Thoracic aorta (tissue), 2 donors: ENCODE data around the gene ZNF750. TPM values are rescaled to one million over a fixed set of nuclear protein-coding genes. Genes with fewer than 3 reads are reported as not detected.

Experiments
- ATAC-seq: fragments of 150-250 bp; one replicate; pipeline ENCODE4 v1.8.0; 2017; ENCODE audit warnings: low read depth; ENCODE audit not compliant: insufficient number of reproducible peaks, low FRiP score
- DNase-seq: peaks from one replicate; pipeline ENCODE4 v3.0.0-alpha.2; 2020; ENCODE audit warnings: low spot score
- H3K27ac ChIP-seq, 2 donors: fragments of 200-600 bp; sonication (generic); 1 replicate in 1 of 2; 2 replicates in 1 of 2; pipeline ENCODE4 v1.5.1; 2016; ENCODE audit warnings: mild to moderate bottlenecking in 2 of 2, moderate library complexity in 2 of 2
- H3K27me3 ChIP-seq: fragments of 200-600 bp; sonication (generic); replicated peaks from 2 replicates; pipeline ENCODE4 v1.6.0; 2016; ENCODE audit warnings: mild to moderate bottlenecking; ENCODE audit not compliant: insufficient read depth
- H3K36me3 ChIP-seq: fragments of 200-600 bp; sonication (generic); one replicate; pipeline ENCODE4 v1.5.1; 2016
- H3K4me1 ChIP-seq, 2 donors: fragments of 200-600 bp; sonication (generic); 1 replicate in 1 of 2; 2 replicates in 1 of 2; pipeline versions ENCODE4 v1.5.1 to v1.6.0; 2016; ENCODE audit warnings: low read depth in 2 of 2, mild to moderate bottlenecking in 1 of 2; ENCODE audit not compliant: control insufficient read depth in 1 of 2
- H3K4me3 ChIP-seq: fragments of 200-600 bp; sonication (generic); 2 replicates; pipeline ENCODE4 v1.5.1; 2016; ENCODE audit warnings: mild to moderate bottlenecking
- H3K9me3 ChIP-seq: fragments of 200-600 bp; sonication (generic); 2 replicates; pipeline ENCODE4 v1.5.1; 2016
- total RNA-seq, 2 donors: library from RNA; depleted of rRNA; stranded (reverse); fragments of >200 nt; gene quantifications; one replicate each; pipeline versions ENCODE4 v1.1.0 to v1.2.3, GENCODE V29; 2016
- TF ChIP-seq, protein P1 (sequence below): fragments of 200-600 bp; sonication (generic); IDR thresholded peaks from one replicate; pipeline ENCODE4 v1.5.1; 2019; ENCODE audit warnings: antibody characterized with exemption

Gene ZNF750
- total RNA-seq, 2 donors from 2014 or later = not detected

DNA sequence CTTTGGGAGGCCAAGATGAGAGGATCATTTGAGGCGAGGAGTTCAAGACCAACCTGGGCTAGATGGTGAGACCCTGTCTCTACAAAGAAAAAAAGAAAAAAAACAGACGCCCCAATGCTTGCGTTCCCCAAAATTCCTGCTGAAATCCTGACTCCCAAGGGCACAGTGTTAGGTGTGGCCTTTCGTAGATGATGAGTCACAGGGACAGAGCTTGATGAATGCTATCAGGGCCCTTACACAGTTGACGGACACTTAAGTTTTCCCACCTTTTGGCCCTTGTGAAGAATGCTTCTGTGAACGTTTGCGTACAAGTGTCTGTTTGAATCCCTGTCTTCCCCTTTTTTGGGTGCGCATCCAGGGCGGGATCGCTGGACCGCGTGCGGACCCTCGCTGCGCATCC is 16.5 kb upstream of the ZNF750 start:
- H3K27ac ChIP-seq = no peak overlapping the region
- ATAC-seq = no peak
- TF ChIP-seq, protein P1, sequence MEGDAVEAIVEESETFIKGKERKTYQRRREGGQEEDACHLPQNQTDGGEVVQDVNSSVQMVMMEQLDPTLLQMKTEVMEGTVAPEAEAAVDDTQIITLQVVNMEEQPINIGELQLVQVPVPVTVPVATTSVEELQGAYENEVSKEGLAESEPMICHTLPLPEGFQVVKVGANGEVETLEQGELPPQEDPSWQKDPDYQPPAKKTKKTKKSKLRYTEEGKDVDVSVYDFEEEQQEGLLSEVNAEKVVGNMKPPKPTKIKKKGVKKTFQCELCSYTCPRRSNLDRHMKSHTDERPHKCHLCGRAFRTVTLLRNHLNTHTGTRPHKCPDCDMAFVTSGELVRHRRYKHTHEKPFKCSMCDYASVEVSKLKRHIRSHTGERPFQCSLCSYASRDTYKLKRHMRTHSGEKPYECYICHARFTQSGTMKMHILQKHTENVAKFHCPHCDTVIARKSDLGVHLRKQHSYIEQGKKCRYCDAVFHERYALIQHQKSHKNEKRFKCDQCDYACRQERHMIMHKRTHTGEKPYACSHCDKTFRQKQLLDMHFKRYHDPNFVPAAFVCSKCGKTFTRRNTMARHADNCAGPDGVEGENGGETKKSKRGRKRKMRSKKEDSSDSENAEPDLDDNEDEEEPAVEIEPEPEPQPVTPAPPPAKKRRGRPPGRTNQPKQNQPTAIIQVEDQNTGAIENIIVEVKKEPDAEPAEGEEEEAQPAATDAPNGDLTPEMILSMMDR = no peak
- no peaks in the 10 kb centered on the region for H3K9me3 ChIP-seq
- H3K36me3 ChIP-seq = peaks cover 3% of the 10 kb centered on the region
- peaks cover 3 to 4% of the 10 kb centered on the region in 2 donors for H3K4me1 ChIP-seq
- H3K27me3 ChIP-seq = no peaks in the 10 kb centered on the region
- DNase-seq = no peak
- H3K4me3 ChIP-seq = no peak overlapping the region

DNA sequence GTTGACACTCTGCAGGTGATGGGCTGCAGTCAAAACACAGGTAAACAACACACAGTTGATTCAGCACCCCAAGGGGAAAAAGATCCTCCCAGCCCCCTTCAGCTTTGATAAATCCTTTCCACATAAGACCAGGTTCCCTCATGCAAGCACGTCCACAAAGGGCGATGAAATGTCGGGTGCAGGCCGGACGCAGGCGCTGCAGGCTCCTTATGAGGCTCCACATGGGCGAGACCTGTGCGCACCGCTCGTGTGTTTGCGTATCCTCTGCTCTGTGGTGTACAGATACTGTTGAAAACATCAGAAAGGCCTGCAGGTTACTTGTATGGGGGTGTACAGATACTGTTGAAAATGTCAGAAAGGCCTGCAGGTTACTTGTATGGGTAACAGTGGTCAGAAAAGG is 14.4 kb upstream of the ZNF750 start:
- Histone ChIP-seq H3K36me3 (peaks cover 3% of the 10 kb centered on the region), H3K27ac (no peak overlapping the region), H3K27me3 (no peaks in the 10 kb centered on the region), H3K4me3 (no peak overlapping the region), H3K9me3 (peaks cover 3% of the 10 kb centered on the region), H3K4me1 (no peaks in the 10 kb centered on the region)
- no peak for DNase-seq
- ATAC-seq = no peak
- TF ChIP-seq, protein P1 = no peak

DNA sequence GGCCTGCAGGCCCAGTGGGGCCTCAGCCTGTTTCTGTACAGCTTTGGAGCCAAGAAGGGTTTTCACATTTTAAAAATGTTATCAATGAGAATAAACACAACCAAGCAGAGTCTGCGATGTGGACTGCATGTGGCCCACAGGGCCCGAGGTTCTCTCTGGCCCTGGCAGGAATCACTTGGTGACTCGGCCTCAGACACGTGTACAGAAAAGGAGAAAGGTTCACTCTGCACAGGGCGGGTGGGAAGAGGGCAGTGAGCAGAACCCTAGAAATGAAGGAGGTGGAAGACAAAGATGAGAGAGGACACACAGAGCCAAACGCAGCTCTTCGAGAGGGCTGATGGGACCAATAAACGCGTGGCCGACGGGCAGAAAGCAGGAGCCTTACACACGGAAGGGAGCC is 11.6 kb upstream of the ZNF750 start:
- no peak for ATAC-seq

DNA sequence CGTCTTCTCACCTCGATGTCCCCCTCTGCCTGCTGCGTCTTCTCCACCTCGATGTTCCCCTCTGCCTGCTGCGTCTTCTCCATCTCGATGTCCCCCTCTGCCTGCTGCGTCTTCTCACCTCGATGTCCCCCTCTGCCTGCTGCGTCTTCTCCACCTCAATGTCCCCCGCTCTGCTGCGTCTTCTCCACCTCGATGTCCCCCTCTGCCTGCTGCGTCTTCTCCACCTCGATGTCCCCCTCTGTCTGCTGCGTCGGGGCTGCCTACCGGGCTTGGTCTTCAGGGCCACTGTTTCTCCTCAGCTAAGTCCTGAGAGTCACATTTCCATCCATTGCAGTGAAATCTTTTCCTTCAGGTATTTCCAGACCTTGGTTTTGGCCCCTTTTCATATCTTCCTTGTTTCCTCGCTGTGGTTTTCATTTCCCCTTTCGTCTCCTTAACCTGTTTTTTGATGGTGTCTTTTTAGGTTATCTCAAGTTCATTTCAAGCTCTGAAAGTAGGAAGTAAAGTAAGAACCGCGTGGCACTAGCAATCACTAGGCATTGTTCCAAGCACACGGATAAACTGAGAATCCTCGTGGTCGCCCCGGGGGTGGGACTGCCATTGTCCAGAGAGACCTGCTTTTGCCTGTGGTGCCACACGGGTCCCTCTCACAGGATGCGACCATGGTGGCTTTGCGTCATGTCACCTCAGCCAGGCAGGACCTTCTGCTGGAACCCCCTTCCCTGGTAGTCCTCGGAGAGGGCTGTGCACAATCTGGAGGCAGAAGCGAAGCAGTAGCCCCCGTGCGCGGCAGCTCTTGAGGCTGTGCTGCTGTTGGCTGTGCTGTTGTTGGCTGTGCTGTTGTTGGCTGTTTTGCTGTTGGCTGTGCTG is 9.5 kb upstream of the ZNF750 start:
- TF ChIP-seq, protein P1 = no peak
- Histone ChIP-seq H3K9me3 (peaks cover 3% of the 10 kb centered on the region), H3K36me3 (peaks cover 2% of the 10 kb centered on the region), H3K4me1 (no peaks in the 10 kb centered on the region), H3K27me3 (no peaks in the 10 kb centered on the region), H3K4me3 (no peak overlapping the region), H3K27ac (no peak overlapping the region)
- ATAC-seq = no peak
- no peak for DNase-seq

More for the DNA sequence above, 11.6 kb upstream of the ZNF750 start:
- no peaks in the 10 kb centered on the region for H3K4me1 ChIP-seq
- DNase-seq = no peak
- H3K9me3 ChIP-seq = peaks cover 3% of the 10 kb centered on the region
- TF ChIP-seq, protein P1 = no peak
- no peak overlapping the region for H3K4me3 ChIP-seq
- H3K27ac ChIP-seq = no peak overlapping the region
- peaks cover 3% of the 10 kb centered on the region for H3K36me3 ChIP-seq
- H3K27me3 ChIP-seq = no peaks in the 10 kb centered on the region

DNA sequence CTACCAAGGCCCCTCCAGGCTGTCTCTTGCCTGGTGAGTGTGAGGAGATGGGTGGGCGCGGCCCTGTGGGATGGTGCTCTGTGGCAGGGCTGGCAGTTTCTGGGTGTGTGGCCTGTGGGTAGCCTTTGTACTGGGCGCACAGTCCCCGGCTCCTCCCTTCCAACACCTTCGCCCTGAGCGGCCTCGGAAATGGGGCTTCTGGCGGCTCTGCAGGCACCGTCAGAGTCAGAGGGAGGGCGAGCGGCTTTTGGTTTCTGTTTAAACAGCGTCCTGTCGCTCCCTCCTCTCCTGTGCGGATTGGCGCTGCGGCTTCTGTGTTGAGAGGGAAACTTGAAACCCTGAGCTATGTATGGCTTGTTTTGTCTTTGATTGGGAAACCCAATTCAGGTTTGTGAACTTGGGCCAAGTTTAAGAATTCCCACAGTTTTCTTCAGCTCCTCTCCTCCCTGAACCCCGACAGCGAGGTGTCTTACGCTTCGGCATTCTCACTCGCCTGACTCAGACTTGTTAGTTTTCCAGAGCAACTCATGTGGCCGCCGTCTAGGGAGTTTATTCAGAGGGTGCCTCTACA is 8.3 kb upstream of the ZNF750 start:
- H3K4me3 ChIP-seq = peak overlapping the region; percentile 19
- ATAC-seq (no peak), DNase-seq (no peak)
- TF ChIP-seq, protein P1 = no peak
- no peak overlapping the region for H3K27ac ChIP-seq
- no peaks in the 10 kb centered on the region for H3K4me1 ChIP-seq
- H3K36me3 ChIP-seq = no peaks in the 10 kb centered on the region
- no peaks in the 10 kb centered on the region for H3K27me3 ChIP-seq
- peaks cover 3% of the 10 kb centered on the region for H3K9me3 ChIP-seq
